ENCODE results near the gene PEX6. TPM values are rescaled to one million over a fixed set of nuclear protein-coding genes. Genes with fewer than 3 reads are reported as not detected.
A peak's percentile ranks its signal among the peaks of the same experiment; 100 is the strongest.
"Not testable (repeated sequence)": the region's sequence is repeated elsewhere in the genome, so short reads cannot be mapped to it uniquely, and the experiment has no call there.

The PEX6 gene
- total RNA-seq, 2 experiments from 2014 or later = 7.3 to 9.0 TPM

DNA sequence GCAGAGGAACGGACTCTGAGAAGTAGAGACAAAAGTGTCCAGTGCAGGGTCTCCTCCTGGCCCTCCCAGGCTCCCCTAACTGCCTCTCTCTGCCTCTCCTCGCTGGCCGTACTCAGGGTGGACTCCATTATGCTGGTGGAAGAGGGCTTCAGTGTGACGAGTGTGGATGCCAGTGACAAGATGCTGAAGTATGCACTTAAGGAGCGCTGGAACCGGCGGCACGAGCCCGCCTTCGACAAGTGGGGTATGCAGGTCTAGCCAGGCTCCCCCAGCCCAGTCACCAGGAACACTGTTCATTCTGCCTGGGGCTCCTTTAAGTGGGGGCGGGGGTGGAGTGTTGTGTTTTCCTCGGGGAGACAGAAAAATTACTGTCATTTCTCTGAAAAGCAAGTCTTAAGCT, 16.9 kb downstream of the PEX6 start:
- Mint-ChIP-seq H3K27ac (no peak overlapping the region), H3K36me3 (ENCODE audit: low read depth) (peaks cover 2% of the 10 kb centered on the region), H3K9me3 (no peaks in the 10 kb centered on the region), H3K27me3 (no peaks in the 10 kb centered on the region), H3K4me3 (no peak overlapping the region), H3K4me1 (ENCODE audit: low read depth) (peaks cover 8% of the 10 kb centered on the region)
- POLR2A ChIA-PET = no interaction called here
- CTCF ChIA-PET = interaction anchor here (1.3 kb wide), 1 partner anchor 59 kb away, joined by 4 read pairs; the partner anchor contains the start of gene RRP36
- TF ChIP-seq, protein P1, sequence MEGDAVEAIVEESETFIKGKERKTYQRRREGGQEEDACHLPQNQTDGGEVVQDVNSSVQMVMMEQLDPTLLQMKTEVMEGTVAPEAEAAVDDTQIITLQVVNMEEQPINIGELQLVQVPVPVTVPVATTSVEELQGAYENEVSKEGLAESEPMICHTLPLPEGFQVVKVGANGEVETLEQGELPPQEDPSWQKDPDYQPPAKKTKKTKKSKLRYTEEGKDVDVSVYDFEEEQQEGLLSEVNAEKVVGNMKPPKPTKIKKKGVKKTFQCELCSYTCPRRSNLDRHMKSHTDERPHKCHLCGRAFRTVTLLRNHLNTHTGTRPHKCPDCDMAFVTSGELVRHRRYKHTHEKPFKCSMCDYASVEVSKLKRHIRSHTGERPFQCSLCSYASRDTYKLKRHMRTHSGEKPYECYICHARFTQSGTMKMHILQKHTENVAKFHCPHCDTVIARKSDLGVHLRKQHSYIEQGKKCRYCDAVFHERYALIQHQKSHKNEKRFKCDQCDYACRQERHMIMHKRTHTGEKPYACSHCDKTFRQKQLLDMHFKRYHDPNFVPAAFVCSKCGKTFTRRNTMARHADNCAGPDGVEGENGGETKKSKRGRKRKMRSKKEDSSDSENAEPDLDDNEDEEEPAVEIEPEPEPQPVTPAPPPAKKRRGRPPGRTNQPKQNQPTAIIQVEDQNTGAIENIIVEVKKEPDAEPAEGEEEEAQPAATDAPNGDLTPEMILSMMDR (IDR thresholded peaks at IDR 0.05) = no peak
- ATAC-seq (no peak), DNase-seq (no peak)
- intact Hi-C loops (cut with micrococcal nuclease) = no loop called here

GRCh38 chr6:42961020-42961470, 17.9 kb downstream of the PEX6 start:
- no peak overlapping the region for H3K27ac Mint-ChIP-seq
- H3K9me3 Mint-ChIP-seq = no peaks in the 10 kb centered on the region
- H3K4me1 Mint-ChIP-seq (ENCODE audit: low read depth) = peaks cover 8% of the 10 kb centered on the region
- no peak for DNase-seq
- ChIA-PET CTCF (interaction anchor here (1.1 kb wide), 1 partner anchor 10 kb away, joined by 3 read pairs; no protein-coding TSS in a partner anchor), POLR2A (interaction anchor here (1.1 kb wide), 1 partner anchor 19 kb away, joined by 4 read pairs; the partner anchor contains the start of gene PEX6)
- H3K36me3 Mint-ChIP-seq (ENCODE audit: low read depth) = peaks cover 2% of the 10 kb centered on the region
- H3K4me3 Mint-ChIP-seq = peak overlapping the region; percentile 54
- intact Hi-C loops (cut with micrococcal nuclease) = no loop called here
- no peak for ATAC-seq
- TF ChIP-seq, protein P1 (IDR thresholded peaks at IDR 0.05) = no peak
- no peaks in the 10 kb centered on the region for H3K27me3 Mint-ChIP-seq

- H3K4me1 Mint-ChIP-seq (ENCODE audit: low read depth) = peaks cover 8% of the 10 kb centered on the region
- DNase-seq (peak; percentile 42), ATAC-seq (peak; percentile 77)
- TF ChIP-seq, protein P1 (IDR thresholded peaks at IDR 0.05) = no peak
- no peak within 1 kb of the TSS for H3K27ac Mint-ChIP-seq
- peak within 1 kb of the TSS; percentile 54 for H3K4me3 Mint-ChIP-seq
- H3K27me3 Mint-ChIP-seq = no peaks in the 10 kb centered on the region
- intact Hi-C loops (cut with micrococcal nuclease) = no loop called here
- ChIA-PET CTCF (interaction anchor here (0.6 to 1.1 kb wide), 2 partner anchors 11 to 36 kb away, joined by 3 read pairs; no protein-coding TSS in a partner anchor), POLR2A (interaction anchor here (0.6 to 1.1 kb wide), 2 partner anchors 8 to 19 kb away, joined by 3 to 4 read pairs; partner anchors contain the start of gene PEX6)
- H3K9me3 Mint-ChIP-seq = no peaks in the 10 kb centered on the region
- peaks cover 1% of the 10 kb centered on the region for H3K36me3 Mint-ChIP-seq (ENCODE audit: low read depth)
Observed at GRCh38 chr6:42960243-42961019, 18.6 kb downstream of the PEX6 start, which contains the start of gene GNMT. TSS of gene GNMT (plus strand) at chr6:42960754. CDS start at chr6:42960768, 14 bp downstream.

DNA sequence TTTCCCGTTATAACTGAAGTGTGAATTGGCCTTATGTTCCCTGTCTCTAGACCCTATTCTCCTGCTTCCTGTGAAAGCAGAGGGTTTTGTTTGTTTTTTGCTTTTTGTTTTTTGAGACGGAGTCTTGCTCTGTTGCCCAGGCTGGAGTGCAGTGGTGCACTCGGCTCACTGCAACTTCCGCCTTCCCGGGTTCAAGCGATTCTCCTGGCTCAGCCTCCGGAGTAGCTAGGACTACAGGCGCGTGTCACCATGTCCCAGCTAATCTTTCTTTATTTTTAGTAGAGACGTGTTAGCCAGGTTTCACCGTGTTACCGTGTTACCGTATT, 19.1 kb downstream of the PEX6 start:
- Mint-ChIP-seq H3K27ac (no peak overlapping the region), H3K27me3 (no peaks in the 10 kb centered on the region), H3K4me3 (no peak overlapping the region), H3K4me1 (ENCODE audit: low read depth) (peaks cover 8% of the 10 kb centered on the region), H3K9me3 (no peaks in the 10 kb centered on the region), H3K36me3 (ENCODE audit: low read depth) (no peaks in the 10 kb centered on the region)
- no peak for ATAC-seq
- intact Hi-C loops (cut with micrococcal nuclease) = no loop called here
- ChIA-PET CTCF (no interaction called here), POLR2A (interaction anchor here (0.6 kb wide), 1 partner anchor 8 kb away, joined by 3 read pairs; no protein-coding TSS in a partner anchor)
- no peak for DNase-seq
- TF ChIP-seq, protein P1 (IDR thresholded peaks at IDR 0.05) = no peak

GRCh38 chr6:42958125-42958524, 20.9 kb downstream of the PEX6 start:
- H3K27me3 Mint-ChIP-seq = no peaks in the 10 kb centered on the region
- DNase-seq (no peak), ATAC-seq (no peak)
- peaks cover 8% of the 10 kb centered on the region for H3K4me1 Mint-ChIP-seq (ENCODE audit: low read depth)
- no peak overlapping the region for H3K27ac Mint-ChIP-seq
- TF ChIP-seq, protein P1 (IDR thresholded peaks at IDR 0.05) = no peak
- intact Hi-C loops (cut with micrococcal nuclease) = no loop called here
- no peaks in the 10 kb centered on the region for H3K36me3 Mint-ChIP-seq (ENCODE audit: low read depth)
- POLR2A ChIA-PET = interaction anchor here (1.3 kb wide), 1 partner anchor 12 kb away, joined by 3 read pairs; no protein-coding TSS in a partner anchor
- H3K9me3 Mint-ChIP-seq = no peaks in the 10 kb centered on the region
- H3K4me3 Mint-ChIP-seq = no peak overlapping the region
- CTCF ChIA-PET = interaction anchor here (0.9 to 1.0 kb wide), 2 partner anchors 57 to 186 kb away, joined by 4 to 7 read pairs; no protein-coding TSS in a partner anchor

GRCh38 chr6:42954405-42954804, 24.6 kb downstream of the PEX6 start:
- H3K36me3 Mint-ChIP-seq (ENCODE audit: low read depth); CTCF ChIA-PET; H3K4me3 Mint-ChIP-seq; ATAC-seq; H3K4me1 Mint-ChIP-seq (ENCODE audit: low read depth); POLR2A ChIA-PET; H3K27ac Mint-ChIP-seq; H3K9me3 Mint-ChIP-seq; DNase-seq; intact Hi-C loops (cut with micrococcal nuclease); H3K27me3 Mint-ChIP-seq: not testable (repeated sequence)
